CD14-positive monocyte (primary cell): ENCODE measurements around the gene ZEB1. TPM values are rescaled to one million over a fixed set of nuclear protein-coding genes. Genes with fewer than 3 reads are reported as not detected.

Experiments used
- DNase-seq, 3 donors: peaks; one replicate each; pipeline ENCODE4 v3.0.0-alpha.2; 2011 to 2022
- H2AFZ ChIP-seq: 2 replicates; pipeline ENCODE4 v1.6.0; 2012; ENCODE audit warnings: mild to moderate bottlenecking, low read depth, low read length, inconsistent platforms; ENCODE audit not compliant: insufficient read depth, poor library complexity, severe bottlenecking
- H3K27ac ChIP-seq, 2 donors: 1 replicate in 1 of 2; 2 replicates in 1 of 2; pipeline ENCODE4 v1.5.1; 2012 to 2013; ENCODE audit warnings: low read length in 2 of 2, control low read depth in 1 of 2, inconsistent platforms in 1 of 2, low read depth in 1 of 2, mild to moderate bottlenecking in 1 of 2
- H3K27me3 ChIP-seq, 2 donors: one replicate each; pipeline versions ENCODE4 v1.6.0 to v1.6.1; 2011 to 2013; ENCODE audit warnings: low read length in 2 of 2; ENCODE audit not compliant: control insufficient read depth in 2 of 2, insufficient read depth in 2 of 2
- H3K36me3 ChIP-seq, 2 donors: replicated peaks in 1 of 2; 1 replicate in 1 of 2; 2 replicates in 1 of 2; pipeline versions ENCODE4 v1.5.1 to v1.6.1; 2012 to 2013; ENCODE audit warnings: low read length in 2 of 2, control low read depth in 1 of 2, inconsistent platforms in 1 of 2, mild to moderate bottlenecking in 1 of 2; ENCODE audit not compliant: insufficient read depth in 2 of 2, control insufficient read depth in 1 of 2
- H3K4me1 ChIP-seq, 2 donors: 1 replicate in 1 of 2; 2 replicates in 1 of 2; pipeline versions ENCODE4 v1.5.1 to v1.6.1; 2012 to 2013; ENCODE audit warnings: low read length in 2 of 2, control low read depth in 1 of 2, inconsistent platforms in 1 of 2, mild to moderate bottlenecking in 1 of 2, moderate library complexity in 1 of 2; ENCODE audit not compliant: insufficient read depth in 2 of 2, control insufficient read depth in 1 of 2
- H3K4me2 ChIP-seq: replicated peaks from 2 replicates; pipeline ENCODE3; 2012; ENCODE audit warnings: low read length, moderate library complexity, mild to moderate bottlenecking; ENCODE audit not compliant: poor library complexity, severe bottlenecking; ENCODE audit errors: extremely low read depth
- H3K4me3 ChIP-seq, 3 experiments: fragments of 200-600 bp in 1 of 3; sonication (generic) in 1 of 3; replicated peaks in 1 of 3; 1 replicate in 2 of 3; 2 replicates in 1 of 3; pipeline ENCODE4 v1.5.1; 2011 to 2013; ENCODE audit warnings: low read length in 3 of 3, mild to moderate bottlenecking in 3 of 3, control low read depth in 2 of 3, low read depth in 2 of 3, inconsistent platforms in 1 of 3, moderate library complexity in 1 of 3
- H3K79me2 ChIP-seq: 2 replicates; pipeline ENCODE4 v1.6.0; 2012; ENCODE audit warnings: mild to moderate bottlenecking, control low read depth, inconsistent platforms, low read length, moderate library complexity; ENCODE audit not compliant: insufficient read depth
- H3K9ac ChIP-seq: 2 replicates; pipeline ENCODE4 v1.6.0; 2017; ENCODE audit warnings: low read length, mild to moderate bottlenecking; ENCODE audit not compliant: insufficient read depth, poor library complexity, severe bottlenecking
- H3K9me3 ChIP-seq, 2 donors: replicated peaks in 1 of 2; 1 replicate in 1 of 2; 2 replicates in 1 of 2; pipeline versions ENCODE4 v1.5.1 to v1.6.1; 2012 to 2013; ENCODE audit warnings: low read length in 2 of 2, control low read depth in 1 of 2; ENCODE audit not compliant: control insufficient read depth in 1 of 2, insufficient read depth in 1 of 2
- H4K20me1 ChIP-seq: 2 replicates; pipeline ENCODE4 v1.6.0; 2012; ENCODE audit warnings: mild to moderate bottlenecking, low read length, control low read depth, moderate library complexity; ENCODE audit not compliant: insufficient read depth
- H3K27ac Mint-ChIP-seq, 7 donors: one replicate each; pipeline ENCODE4 v1.8.0; 2020; ENCODE audit warnings: mild to moderate bottlenecking in 7 of 7, mixed read lengths in 7 of 7, moderate library complexity in 6 of 7, inconsistent platforms in 2 of 7
- H3K27me3 Mint-ChIP-seq, 3 donors: one replicate each; pipeline ENCODE4 v1.8.0; 2021 to 2022; ENCODE audit warnings: low read depth in 3 of 3, mild to moderate bottlenecking in 3 of 3, mixed read lengths in 3 of 3, moderate library complexity in 3 of 3, inconsistent platforms in 1 of 3
- H3K36me3 Mint-ChIP-seq, 2 donors: one replicate each; pipeline ENCODE4 v1.8.0; 2020; ENCODE audit warnings: mixed read lengths in 2 of 2, inconsistent platforms in 1 of 2, mild to moderate bottlenecking in 1 of 2
- H3K4me1 Mint-ChIP-seq: one replicate; pipeline ENCODE4 v1.8.0; 2020; ENCODE audit warnings: mild to moderate bottlenecking, mixed read lengths
- H3K4me3 Mint-ChIP-seq, 2 donors: one replicate each; pipeline ENCODE4 v1.8.0; 2020; ENCODE audit warnings: mild to moderate bottlenecking in 2 of 2, mixed read lengths in 2 of 2, moderate library complexity in 1 of 2
- H3K9me3 Mint-ChIP-seq, 7 donors: one replicate each; pipeline ENCODE4 v1.8.0; 2020 to 2022; ENCODE audit warnings: mixed read lengths in 7 of 7, mild to moderate bottlenecking in 6 of 7, moderate library complexity in 6 of 7, inconsistent platforms in 2 of 7
- WGBS: methylation state at CpG from one replicate; pipeline ENCODE4 v1.1.5; 2013; ENCODE audit warnings: missing lambda C conversion rate; ENCODE audit not compliant: insufficient coverage; 5-methylcytosine and 5-hydroxymethylcytosine counted together
- intact Hi-C, 2 donors: fragments of 100-400 bp; cut with micrococcal nuclease; formaldehyde crosslinking; loops; one replicate each; pipeline versions ENCODE4 v1.15.0 to v1.15.1; 2023
- polyA plus RNA-seq, 3 donors: library from polyadenylated mRNA; depleted of rRNA in 1 of 3; unstranded in 2 of 3; stranded (reverse) in 1 of 3; fragments of 300-500 nt in 2 of 3; fragments of >200 nt in 1 of 3; fragmentation: Illumina TruSeq in 2 of 3; gene quantifications; 1 replicate in 2 of 3; 2 replicates in 1 of 3; pipeline ENCODE4 v1.2.3, GENCODE V29; 2012 to 2021
- TF ChIP-seq, protein P1 (sequence below): fragments of 200-600 bp; IDR thresholded peaks from one replicate; pipeline ENCODE4 v1.8.0; 2022; ENCODE audit warnings: antibody characterized with exemption, mild to moderate bottlenecking

The ZEB1 gene
- polyA plus RNA-seq, 3 donors = 0.13 to 0.20 TPM; not detected in 1

DNA sequence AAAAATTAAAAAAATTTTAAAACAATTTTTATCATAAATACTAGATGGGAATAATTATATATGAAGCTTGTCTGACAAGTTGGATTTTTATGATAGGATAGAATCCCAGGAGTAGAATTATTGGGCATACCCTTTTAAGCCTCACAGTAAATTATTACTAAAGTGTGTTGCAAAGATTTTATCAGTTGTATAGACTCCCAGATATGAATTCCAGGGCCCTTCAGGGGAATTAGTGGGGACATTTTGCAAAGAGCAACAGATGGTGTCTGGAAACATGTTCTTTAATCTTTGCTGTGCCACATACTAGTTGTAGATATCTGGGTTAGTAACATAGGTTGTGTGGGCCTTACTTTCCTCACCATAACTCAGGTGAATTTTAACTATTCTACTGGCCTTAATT, 28.7 kb downstream of the ZEB1 start:
- H3K36me3 ChIP-seq = no peaks in the 10 kb centered on the region
- H3K27me3 Mint-ChIP-seq = no peaks in the 10 kb centered on the region
- H3K4me3 ChIP-seq = no peak overlapping the region
- DNase-seq = no peak
- H3K27me3 ChIP-seq = no peaks in the 10 kb centered on the region
- no peaks in the 10 kb centered on the region for H3K4me1 ChIP-seq
- H2AFZ ChIP-seq = no peak overlapping the region
- no peaks in the 10 kb centered on the region for H4K20me1 ChIP-seq
- TF ChIP-seq, protein P1, sequence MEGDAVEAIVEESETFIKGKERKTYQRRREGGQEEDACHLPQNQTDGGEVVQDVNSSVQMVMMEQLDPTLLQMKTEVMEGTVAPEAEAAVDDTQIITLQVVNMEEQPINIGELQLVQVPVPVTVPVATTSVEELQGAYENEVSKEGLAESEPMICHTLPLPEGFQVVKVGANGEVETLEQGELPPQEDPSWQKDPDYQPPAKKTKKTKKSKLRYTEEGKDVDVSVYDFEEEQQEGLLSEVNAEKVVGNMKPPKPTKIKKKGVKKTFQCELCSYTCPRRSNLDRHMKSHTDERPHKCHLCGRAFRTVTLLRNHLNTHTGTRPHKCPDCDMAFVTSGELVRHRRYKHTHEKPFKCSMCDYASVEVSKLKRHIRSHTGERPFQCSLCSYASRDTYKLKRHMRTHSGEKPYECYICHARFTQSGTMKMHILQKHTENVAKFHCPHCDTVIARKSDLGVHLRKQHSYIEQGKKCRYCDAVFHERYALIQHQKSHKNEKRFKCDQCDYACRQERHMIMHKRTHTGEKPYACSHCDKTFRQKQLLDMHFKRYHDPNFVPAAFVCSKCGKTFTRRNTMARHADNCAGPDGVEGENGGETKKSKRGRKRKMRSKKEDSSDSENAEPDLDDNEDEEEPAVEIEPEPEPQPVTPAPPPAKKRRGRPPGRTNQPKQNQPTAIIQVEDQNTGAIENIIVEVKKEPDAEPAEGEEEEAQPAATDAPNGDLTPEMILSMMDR = no peak
- no peak overlapping the region for H3K9ac ChIP-seq
- H3K4me1 Mint-ChIP-seq = peaks cover 11% of the 10 kb centered on the region
- no peaks in the 10 kb centered on the region for H3K36me3 Mint-ChIP-seq
- H3K27ac ChIP-seq = no peak overlapping the region
- H3K27ac Mint-ChIP-seq = no peak overlapping the region
- no peaks in the 10 kb centered on the region for H3K79me2 ChIP-seq
- no peaks in the 10 kb centered on the region for H3K9me3 ChIP-seq
- H3K4me3 Mint-ChIP-seq = no peak overlapping the region
- intact Hi-C loops = no loop called here
- H3K9me3 Mint-ChIP-seq = no peaks in the 10 kb centered on the region
- H3K4me2 ChIP-seq = no peak overlapping the region

- H3K79me2 ChIP-seq = no peaks in the 10 kb centered on the region
- H3K4me1 Mint-ChIP-seq = peaks cover 11% of the 10 kb centered on the region
- intact Hi-C loops = no loop called here
Measured at GRCh38 chr10:31350891-31351290, 31.9 kb downstream of the ZEB1 start.

More at GRCh38 chr10:31350891-31351290, 31.9 kb downstream of the ZEB1 start:
- H3K9ac ChIP-seq = no peak overlapping the region
- no peak overlapping the region for H3K4me3 ChIP-seq
- H3K9me3 Mint-ChIP-seq = no peaks in the 10 kb centered on the region
- no peaks in the 10 kb centered on the region for H3K36me3 ChIP-seq
- no peaks in the 10 kb centered on the region for H4K20me1 ChIP-seq
- no peaks in the 10 kb centered on the region for H3K27me3 Mint-ChIP-seq
- H2AFZ ChIP-seq = no peak overlapping the region
- H3K4me2 ChIP-seq = no peak overlapping the region
- H3K27ac ChIP-seq = no peak overlapping the region
- no peaks in the 10 kb centered on the region for H3K27me3 ChIP-seq
- no peaks in the 10 kb centered on the region for H3K9me3 ChIP-seq
- H3K4me3 Mint-ChIP-seq = no peak overlapping the region
- no peak overlapping the region for H3K27ac Mint-ChIP-seq
- DNase-seq = no peak
- H3K4me1 ChIP-seq = no peaks in the 10 kb centered on the region
- WGBS = no CpG with 5 or more reads among the region's 1 CpG
- no peaks in the 10 kb centered on the region for H3K36me3 Mint-ChIP-seq
- TF ChIP-seq, protein P1 = no peak
